Left ventricle myocardium inferior (tissue), 1 donor: ENCODE results near the gene NOTCH4. TPM values are rescaled to one million over a fixed set of nuclear protein-coding genes. Genes with fewer than 3 reads are reported as not detected.

Experiments
- DNase-seq: peaks from one replicate; pipeline ENCODE4 v3.0.0-alpha.2; 2020
- H3K27ac ChIP-seq: fragments of 200-600 bp; replicated peaks from 2 replicates; pipeline ENCODE4 v1.8.0; 2021
- H3K27me3 ChIP-seq: fragments of 200-600 bp; 2 replicates; pipeline ENCODE4 v1.8.0; 2021; ENCODE audit warnings: low read depth
- H3K36me3 ChIP-seq: fragments of 200-600 bp; 2 replicates; pipeline ENCODE4 v1.8.0; 2021
- H3K4me1 ChIP-seq: fragments of 200-600 bp; 2 replicates; pipeline ENCODE4 v1.8.0; 2021
- H3K4me3 ChIP-seq: fragments of 200-600 bp; 2 replicates; pipeline ENCODE4 v1.8.0; 2021; ENCODE audit warnings: mild to moderate bottlenecking, moderate library complexity
- H3K9me3 ChIP-seq: fragments of 200-600 bp; replicated peaks from 2 replicates; pipeline ENCODE4 v1.8.0; 2021
- CTCF ChIP-seq: fragments of 200-600 bp; IDR thresholded peaks from 2 replicates; pipeline ENCODE4 v1.8.0; 2021; ENCODE audit warnings: antibody characterized with exemption, mild to moderate bottlenecking, borderline replicate concordance
- intact Hi-C: fragments of 100-400 bp; cut with micrococcal nuclease; formaldehyde crosslinking; loops from one replicate; pipeline ENCODE4 v1.11.0; 2022
- total RNA-seq: library from RNA; stranded (reverse); fragmentation: NEBNext Ultra II Directional; extraction: Animal tissue kit (Norgen Biotek cat#: 25700); gene quantifications from one replicate; pipeline ENCODE4 v1.2.1, GENCODE V29; 2021
- donor health status: DM: no; HTN: yes; CAD: no; lungs with severe emphysema.

Gene NOTCH4
- total RNA-seq, 1 donor from 2014 or later, result 23.0 TPM

GRCh38 chr6:32163559-32164258 is 60.2 kb downstream of the NOTCH4 start:
- Histone ChIP-seq H3K27ac (peak overlapping the region; percentile 61), H3K36me3 (peaks cover 65% of the 10 kb centered on the region), H3K4me1 (peaks cover 8% of the 10 kb centered on the region), H3K4me3 (no peak overlapping the region), H3K27me3 (no peaks in the 10 kb centered on the region), H3K9me3 (no peaks in the 10 kb centered on the region)
- DNase-seq, result no peak
- no peak for TF ChIP-seq CTCF
- intact Hi-C loops, result no loop called here

GRCh38 chr6:32158052-32158451 is 65.8 kb downstream of the NOTCH4 start:
- no peaks in the 10 kb centered on the region for H3K27me3 ChIP-seq
- TF ChIP-seq CTCF, result no peak
- H3K9me3 ChIP-seq, result no peaks in the 10 kb centered on the region
- peaks cover 60% of the 10 kb centered on the region for H3K36me3 ChIP-seq
- peaks cover 33% of the 10 kb centered on the region for H3K4me1 ChIP-seq
- no peak overlapping the region for H3K27ac ChIP-seq
- no peak overlapping the region for H3K4me3 ChIP-seq
- no peak for DNase-seq
- intact Hi-C loops, result no loop called here

GRCh38 chr6:32156891-32157290 is 67.0 kb downstream of the NOTCH4 start:
- H3K27me3 ChIP-seq, result peaks cover 3% of the 10 kb centered on the region
- no peak overlapping the region for H3K27ac ChIP-seq
- H3K4me3 ChIP-seq, result no peak overlapping the region
- peaks cover 48% of the 10 kb centered on the region for H3K36me3 ChIP-seq
- TF ChIP-seq CTCF, result no peak
- intact Hi-C loops, result no loop called here
- H3K9me3 ChIP-seq, result no peaks in the 10 kb centered on the region
- peaks cover 39% of the 10 kb centered on the region for H3K4me1 ChIP-seq
- no peak for DNase-seq

GRCh38 chr6:32154514-32155161 is 69.2 kb downstream of the NOTCH4 start:
- H3K4me1 ChIP-seq, result peaks cover 39% of the 10 kb centered on the region
- H3K36me3 ChIP-seq, result peaks cover 36% of the 10 kb centered on the region
- peak overlapping the region; percentile 82 for H3K4me3 ChIP-seq
- peak; percentile 63 for TF ChIP-seq CTCF
- DNase-seq, result peak; percentile 45
- intact Hi-C loops, result no loop called here
- no peaks in the 10 kb centered on the region for H3K9me3 ChIP-seq
- H3K27me3 ChIP-seq, result peaks cover 22% of the 10 kb centered on the region
- peak overlapping the region; percentile 94 for H3K27ac ChIP-seq

- Histone ChIP-seq H3K27me3 (peaks cover 30% of the 10 kb centered on the region), H3K4me1 (peaks cover 39% of the 10 kb centered on the region)
- intact Hi-C loops, result no loop called here
These were observed 70.0 kb downstream of the NOTCH4 start, which contains the start of gene PPT2 for GRCh38 chr6:32153564-32154513. Gene PPT2 (plus strand): TSS chr6:32154141. CDS start chr6:32154595, 454 bp downstream.

More at GRCh38 chr6:32153564-32154513, 70.0 kb downstream of the NOTCH4 start, which contains the start of gene PPT2:
- H3K27ac ChIP-seq, result peak within 1 kb of the TSS; percentile 94
- peak; percentile 36 for TF ChIP-seq CTCF
- H3K4me3 ChIP-seq, result peak within 1 kb of the TSS; percentile 82
- H3K36me3 ChIP-seq, result peaks cover 32% of the 10 kb centered on the region
- H3K9me3 ChIP-seq, result no peaks in the 10 kb centered on the region
- peak; percentile 91 for DNase-seq
